ENCODE results near the gene HAVCR2.

Gene HAVCR2

GRCh38 chr5:157115502-157115901 lies 6.7 kb upstream of the HAVCR2 start:
- no peak overlapping the region for H3K27ac ChIP-seq
- TF ChIP-seq ZFX (IDR thresholded peaks at IDR 0.05) (no peak), CTCF (conservative IDR thresholded peaks at IDR 0.05) (no peak)

GRCh38 chr5:157115012-157115411 lies 6.2 kb upstream of the HAVCR2 start:
- no peak for TF ChIP-seq CTCF (conservative IDR thresholded peaks at IDR 0.05)
- no peak for TF ChIP-seq ZFX (IDR thresholded peaks at IDR 0.05)
- H3K27ac ChIP-seq, result no peak overlapping the region

- no peak for TF ChIP-seq CTCF (conservative IDR thresholded peaks at IDR 0.05)
- TF ChIP-seq ZFX (IDR thresholded peaks at IDR 0.05), result no peak
- no peak overlapping the region for H3K27ac ChIP-seq
Measured at GRCh38 chr5:157113002-157113401, 4.2 kb upstream of the HAVCR2 start.

- no peak overlapping the region for H3K27ac ChIP-seq
- TF ChIP-seq ZFX (IDR thresholded peaks at IDR 0.05) (no peak), CTCF (conservative IDR thresholded peaks at IDR 0.05) (no peak)
Measured at GRCh38 chr5:157109744-157110143, 900 bp upstream of the HAVCR2 start.

- TF ChIP-seq ZFX (IDR thresholded peaks at IDR 0.05) (no peak), CTCF (conservative IDR thresholded peaks at IDR 0.05) (no peak)
- H3K27ac ChIP-seq, result no peak overlapping the region
Measured at GRCh38 chr5:157107508-157107907, 1.3 kb downstream of the HAVCR2 start.

GRCh38 chr5:157106630-157107461 lies 2.0 kb downstream of the HAVCR2 start:
- H3K27ac ChIP-seq, result no peak overlapping the region
- TF ChIP-seq CTCF (conservative IDR thresholded peaks at IDR 0.05) (no peak), ZFX (IDR thresholded peaks at IDR 0.05) (no peak)

- no peak overlapping the region for H3K27ac ChIP-seq
- no peak for TF ChIP-seq CTCF (conservative IDR thresholded peaks at IDR 0.05)
- no peak for TF ChIP-seq ZFX (IDR thresholded peaks at IDR 0.05)
Measured at GRCh38 chr5:157100140-157100679, 8.6 kb downstream of the HAVCR2 start.

All from C4-2B (cell line).